Activated CD8-positive, alpha-beta memory T cell treated with anti-CD3 and anti-CD28 coated beads, Interleukin-2, amount 50 U/mL, for 1 hour (primary cell): ENCODE data around the gene FAF1.
"Not testable (repeated sequence)": the region's sequence is repeated elsewhere in the genome, so short reads cannot be mapped to it uniquely, and the experiment has no call there.

ENCODE experiments used
- DNase-seq: peaks from one replicate; pipeline ENCODE4 v3.0.0-alpha.2; 2020; ENCODE audit errors: extremely low read depth

The FAF1 gene

DNA sequence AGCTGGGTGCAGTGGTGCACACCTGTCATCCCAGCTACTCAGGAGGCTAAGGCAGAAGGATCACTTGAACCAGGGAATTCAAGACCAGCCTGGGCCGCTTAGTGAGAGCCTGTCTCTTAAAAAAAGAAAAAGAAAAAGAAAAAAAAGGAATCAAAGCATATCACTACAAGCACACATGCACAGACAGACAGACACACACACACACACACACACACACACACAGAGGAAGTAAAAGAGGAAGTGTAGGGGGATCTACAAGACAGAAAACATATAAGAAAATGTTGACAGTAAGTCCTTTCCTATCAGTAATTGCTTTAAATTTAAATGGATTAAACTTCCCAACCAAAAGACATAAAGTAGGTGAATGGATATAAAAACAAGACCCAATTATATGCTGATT lies 180.3 kb downstream of the FAF1 start:
- DNase-seq: no peak

DNA sequence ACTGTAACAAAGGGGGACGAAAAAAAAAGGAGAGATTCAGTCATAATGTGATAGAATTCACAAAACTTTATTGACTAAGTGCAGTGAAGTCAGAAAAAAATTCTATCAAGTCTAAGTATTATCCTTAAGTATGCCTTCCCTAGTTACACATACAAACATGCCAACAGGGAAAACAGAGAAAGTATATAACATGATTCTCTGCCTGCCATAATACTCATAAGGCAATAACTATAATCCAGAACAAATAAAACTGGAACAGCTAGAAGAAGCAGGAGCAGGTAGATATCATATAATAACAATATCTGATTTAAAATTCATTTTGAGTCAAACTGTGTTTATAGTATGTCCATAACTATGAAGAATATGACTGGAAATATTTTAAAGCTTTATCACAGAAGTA lies 184.3 kb downstream of the FAF1 start:
- no peak for DNase-seq

DNA sequence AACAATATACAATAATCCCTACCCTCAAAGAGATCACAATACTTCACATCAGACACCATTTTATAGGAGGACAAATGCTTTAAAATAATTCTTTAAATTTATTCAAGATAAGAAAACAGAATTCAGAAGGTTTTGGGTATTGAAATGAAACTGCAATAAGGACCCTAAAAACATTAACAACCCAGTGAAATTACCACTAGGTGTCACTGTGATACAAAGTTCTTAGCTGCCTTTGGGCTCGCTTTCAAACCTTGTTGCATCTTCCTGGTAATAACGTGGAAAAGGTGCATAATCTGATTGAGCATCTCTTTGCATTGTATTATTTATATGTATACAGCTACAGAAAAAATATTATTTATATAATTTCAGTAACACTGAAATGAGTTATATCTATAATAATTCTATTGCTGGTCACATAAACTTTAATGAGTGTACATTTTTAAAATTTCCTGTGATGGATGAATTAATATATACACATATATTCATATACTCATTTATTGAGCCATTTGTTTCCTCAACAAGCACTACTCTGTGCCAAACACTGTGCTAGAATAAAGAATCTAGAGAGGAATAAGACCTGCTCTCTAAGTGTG lies 185.2 kb downstream of the FAF1 start:
- DNase-seq: peak; percentile 0

DNA sequence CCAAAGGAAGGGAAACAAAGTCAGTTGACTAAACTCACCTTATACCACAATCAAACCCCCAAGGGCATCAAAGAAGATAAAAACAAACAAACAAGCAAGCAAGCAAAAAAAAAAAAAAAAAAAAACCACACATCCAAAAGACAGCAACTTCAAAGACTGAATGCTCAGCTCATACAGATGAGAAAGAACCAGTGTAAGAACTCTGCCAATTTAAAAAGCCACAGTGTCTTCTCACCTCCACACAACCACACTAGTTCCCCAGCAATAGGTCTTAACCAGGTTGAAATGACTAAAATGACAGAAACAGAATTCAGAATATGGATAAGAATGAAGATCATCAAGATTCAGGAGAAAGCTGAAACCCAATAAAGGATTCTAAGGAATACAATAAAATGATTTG lies 193.4 kb downstream of the FAF1 start:
- DNase-seq: no peak

DNA sequence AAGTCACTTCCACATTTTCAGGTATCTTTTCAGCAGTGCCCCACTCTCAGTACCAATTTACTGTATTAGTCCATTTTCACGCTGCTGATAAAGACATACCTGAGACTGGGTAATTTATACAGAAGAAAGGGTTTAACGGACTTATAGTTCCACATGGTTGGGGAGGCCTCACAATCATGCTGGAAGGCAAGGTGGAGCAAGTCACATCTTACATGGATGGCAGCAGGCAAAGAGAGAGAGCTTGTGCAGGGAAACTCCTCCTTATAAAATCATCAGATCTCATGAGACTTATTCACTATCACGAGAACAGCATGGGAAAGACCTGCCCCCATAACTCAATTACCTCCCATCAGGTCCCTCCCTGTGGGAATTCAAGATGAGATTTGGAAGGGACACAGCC lies 203.5 kb downstream of the FAF1 start:
- not testable (repeated sequence) for DNase-seq

DNA sequence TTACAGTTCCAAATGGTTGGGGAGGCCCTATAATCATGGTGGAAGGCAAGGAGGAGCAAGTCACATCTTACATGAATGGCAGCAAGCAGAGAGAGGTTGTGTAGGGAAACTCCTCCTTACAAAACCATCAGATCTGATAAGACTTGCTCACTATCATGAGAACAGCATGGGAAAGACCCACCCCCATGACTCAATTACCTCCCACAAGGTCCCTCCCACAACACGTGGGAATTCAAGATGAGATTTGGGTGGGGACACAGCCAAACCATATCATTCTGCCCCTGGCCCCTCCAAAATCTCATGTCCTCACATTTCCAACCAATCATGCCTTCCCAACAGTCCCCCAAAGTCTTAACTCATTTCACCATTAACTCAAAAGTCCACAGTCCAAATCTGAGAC lies 205.3 kb downstream of the FAF1 start:
- DNase-seq: not testable (repeated sequence)

DNA sequence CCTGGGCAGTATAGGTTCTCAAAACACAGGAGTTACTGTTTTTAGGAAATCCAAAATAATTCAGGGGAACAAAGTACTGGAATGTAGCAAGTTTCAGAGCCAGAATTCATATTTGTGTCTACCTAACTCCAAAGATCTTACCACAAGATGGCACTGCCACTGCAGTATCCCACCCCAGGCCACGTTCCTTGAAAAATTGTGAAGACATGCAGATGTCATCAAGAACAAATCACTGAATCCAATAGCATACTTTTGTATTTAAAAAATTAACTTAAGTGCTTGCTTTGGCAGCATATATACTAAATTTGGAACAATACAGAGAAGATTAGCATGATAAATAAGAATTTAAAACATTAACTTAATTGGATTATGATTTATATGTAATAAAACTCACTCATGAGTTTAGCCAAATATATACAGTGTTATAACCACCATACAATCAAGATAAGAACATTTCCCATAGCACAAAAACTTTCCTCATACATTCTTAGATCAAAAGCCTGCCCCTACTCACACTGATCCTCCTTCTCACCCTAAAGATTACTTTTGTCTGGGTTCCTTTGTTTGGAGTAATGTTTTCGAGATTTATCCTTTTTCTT lies 209.9 kb downstream of the FAF1 start:
- no peak for DNase-seq

DNA sequence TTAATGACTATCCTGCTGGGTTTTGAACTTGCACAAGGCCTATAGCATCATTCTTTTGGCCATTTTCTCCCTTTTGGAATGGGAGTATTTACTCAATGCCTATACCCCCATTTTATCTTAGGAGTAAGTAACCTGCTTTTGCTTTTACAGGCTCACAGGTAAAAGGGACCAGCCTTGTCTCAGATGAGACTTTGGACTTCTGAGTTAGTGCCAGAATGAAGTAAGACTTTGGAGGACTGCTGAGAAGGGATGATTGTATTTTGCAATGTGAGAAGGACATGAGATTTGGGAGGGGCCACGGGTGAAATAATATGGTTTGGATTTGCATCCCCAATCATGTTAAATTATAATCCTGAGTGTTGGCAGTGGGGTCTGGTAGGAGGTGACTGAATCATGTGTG lies 212.7 kb downstream of the FAF1 start:
- no peak for DNase-seq

DNA sequence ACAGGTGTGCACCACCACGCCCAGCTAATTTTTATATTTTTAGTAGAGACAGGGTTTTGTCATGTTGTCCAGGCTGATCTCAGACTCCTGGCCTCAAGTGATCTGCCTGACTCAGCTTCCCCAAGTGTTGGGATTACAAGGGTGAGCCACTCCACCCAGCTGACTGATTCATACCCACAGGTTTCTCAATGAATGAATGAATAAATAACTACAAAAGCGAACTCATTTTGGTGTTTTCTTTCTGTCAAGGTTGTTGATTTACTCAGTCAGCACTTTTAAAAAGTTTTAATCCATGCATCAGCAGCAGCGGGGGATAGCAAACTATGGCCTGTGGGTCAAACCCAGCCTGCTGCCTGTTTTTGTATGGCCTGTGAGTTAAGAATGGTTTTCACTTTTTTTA lies 217.5 kb downstream of the FAF1 start:
- DNase-seq: no peak

DNA sequence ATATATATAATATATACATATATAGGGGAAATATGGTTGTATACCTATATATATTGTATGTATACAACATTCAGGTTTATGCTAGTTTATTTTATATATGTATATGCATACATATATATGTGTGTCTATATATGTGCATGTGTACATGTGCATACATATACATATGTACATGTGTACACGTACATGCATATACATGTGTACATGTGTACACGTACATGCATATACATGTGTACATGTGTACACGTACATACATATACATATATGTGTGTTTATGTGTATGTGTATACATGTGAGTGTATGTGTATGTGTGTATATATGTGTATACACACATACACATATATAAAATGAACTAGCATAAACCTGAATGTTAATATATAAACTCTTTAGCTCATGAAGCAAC lies 220.9 kb downstream of the FAF1 start:
- no peak for DNase-seq

DNA sequence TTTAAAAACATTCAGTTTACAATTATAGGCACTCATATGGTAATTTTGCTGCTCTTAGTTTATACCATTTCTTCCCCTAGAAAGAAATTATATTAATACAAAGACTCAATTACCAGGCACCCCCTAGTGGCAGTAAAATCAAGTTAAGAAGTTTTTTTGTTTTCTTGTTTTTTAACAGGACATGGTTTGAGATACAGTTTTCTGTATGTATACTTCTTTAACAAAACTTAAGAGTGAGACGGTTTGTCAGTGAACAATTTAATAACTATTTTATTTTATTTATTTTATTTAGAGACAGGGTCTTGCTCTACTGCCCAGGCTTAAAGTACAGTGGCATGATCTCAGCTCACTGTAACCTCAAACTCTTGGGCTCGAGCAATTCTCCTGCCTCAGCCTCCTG lies 224.6 kb downstream of the FAF1 start:
- no peak for DNase-seq

DNA sequence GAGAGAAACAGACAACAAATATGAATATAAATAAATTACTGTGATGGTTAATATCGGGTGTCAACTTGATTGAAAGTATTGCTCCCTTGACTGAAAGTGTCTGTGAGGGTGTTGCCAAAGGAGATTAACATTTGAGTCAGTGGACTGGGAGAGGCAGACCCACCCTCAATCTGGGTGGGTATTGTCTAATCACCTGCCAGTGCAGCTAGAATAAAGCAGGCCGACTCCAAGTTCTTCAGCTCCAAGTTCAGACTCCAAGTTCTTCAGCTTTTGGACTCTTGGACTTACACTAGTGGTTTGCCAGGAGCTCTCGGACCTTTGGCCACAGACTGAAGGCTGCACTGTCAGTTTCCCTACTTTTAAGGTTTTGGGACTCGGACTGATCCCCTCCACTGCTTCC lies 232.5 kb downstream of the FAF1 start:
- DNase-seq: not testable (repeated sequence)

DNA sequence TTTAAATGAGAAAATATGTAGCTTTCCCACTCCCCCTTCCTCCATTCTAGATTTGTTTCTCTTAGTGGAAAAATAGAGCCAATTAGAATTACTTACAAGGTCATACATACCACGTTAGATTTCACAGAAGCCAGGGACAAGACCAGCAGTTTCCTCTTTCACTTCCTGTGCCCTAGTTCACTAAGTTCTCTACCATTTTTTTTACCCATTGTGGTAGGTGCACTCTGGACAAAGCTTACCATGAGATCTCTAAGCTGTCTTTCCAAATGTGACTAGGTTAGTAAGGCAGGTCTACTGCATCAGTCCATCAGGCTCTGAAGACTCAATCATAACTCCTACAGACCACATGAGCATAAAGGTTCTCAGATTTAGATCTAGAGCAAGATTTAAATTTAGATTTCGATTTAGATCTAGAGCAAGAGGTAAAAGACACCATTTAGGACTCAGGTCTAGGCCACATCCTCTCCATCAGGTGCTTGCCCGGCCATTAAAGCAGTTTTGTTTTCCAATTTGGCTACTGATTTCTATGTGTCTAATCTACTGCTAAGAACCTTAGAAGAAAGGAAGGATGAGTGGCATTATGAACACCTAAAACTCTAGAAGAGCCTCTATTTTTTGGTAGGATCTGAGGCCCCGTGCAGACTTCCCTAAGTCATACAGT lies 235.3 kb downstream of the FAF1 start:
- DNase-seq: no peak

DNA sequence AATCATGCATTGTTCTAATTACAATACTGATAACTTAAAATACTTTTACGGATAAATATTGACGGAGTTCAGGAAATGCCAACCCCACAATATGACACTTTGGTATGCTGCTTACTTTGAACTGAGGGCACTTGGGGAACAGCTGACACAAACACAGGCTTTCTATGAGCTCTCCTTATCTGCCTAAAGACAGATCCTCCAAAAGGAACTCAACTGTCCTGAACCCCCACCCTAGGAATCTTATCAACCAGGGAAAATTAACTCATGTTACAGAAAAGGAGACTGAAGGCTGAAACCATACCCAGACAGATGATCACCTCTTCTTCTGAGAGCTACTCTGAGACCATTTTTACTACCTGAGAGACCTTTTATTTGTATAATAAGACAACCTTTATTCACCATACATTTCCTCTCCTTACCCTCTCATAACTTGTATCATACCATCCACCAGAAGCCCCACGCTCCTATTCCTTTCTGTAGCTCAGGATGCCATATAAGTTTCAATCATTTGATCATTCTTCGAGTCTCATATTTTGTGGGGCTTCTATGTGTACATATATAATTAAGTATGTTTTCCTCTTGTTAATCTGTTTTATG lies 239.5 kb downstream of the FAF1 start:
- DNase-seq: no peak

DNA sequence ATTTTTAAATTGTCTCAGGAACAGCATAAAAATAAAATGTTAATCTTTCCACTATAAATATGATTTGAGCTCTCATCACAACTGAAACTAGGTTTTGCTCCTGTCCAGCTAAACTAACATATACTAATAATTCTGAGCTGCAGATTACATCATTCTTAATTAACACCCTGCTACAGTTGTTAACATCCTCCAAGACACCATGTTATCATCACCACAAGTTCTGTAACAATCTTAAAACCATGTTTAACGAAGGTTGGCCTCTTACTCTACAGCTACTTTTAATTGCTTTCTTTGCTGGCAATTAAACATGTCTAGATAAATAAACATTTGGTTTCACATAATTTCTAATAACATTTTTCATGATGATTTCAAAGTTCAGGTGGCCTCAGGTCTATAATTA lies 240.9 kb downstream of the FAF1 start:
- DNase-seq: no peak

DNA sequence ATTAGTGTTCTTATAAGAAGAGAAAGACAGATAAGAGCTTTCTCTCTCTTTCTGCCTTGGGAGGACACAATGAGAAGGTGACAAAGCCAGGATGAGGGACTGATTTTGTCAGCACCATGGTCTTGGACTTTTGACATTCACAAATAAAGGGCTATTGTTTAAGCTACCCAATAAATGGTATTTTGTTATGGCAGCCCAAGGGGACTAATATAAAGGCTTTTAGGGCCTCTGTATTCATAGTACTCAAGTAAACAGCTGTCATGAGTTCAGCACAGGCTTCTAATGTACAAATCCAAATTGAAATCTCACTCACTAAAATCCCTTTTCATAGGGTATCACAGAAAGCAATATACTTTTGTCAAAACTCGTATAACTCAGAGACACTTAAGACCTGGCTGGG lies 242.7 kb downstream of the FAF1 start:
- DNase-seq: no peak

DNA sequence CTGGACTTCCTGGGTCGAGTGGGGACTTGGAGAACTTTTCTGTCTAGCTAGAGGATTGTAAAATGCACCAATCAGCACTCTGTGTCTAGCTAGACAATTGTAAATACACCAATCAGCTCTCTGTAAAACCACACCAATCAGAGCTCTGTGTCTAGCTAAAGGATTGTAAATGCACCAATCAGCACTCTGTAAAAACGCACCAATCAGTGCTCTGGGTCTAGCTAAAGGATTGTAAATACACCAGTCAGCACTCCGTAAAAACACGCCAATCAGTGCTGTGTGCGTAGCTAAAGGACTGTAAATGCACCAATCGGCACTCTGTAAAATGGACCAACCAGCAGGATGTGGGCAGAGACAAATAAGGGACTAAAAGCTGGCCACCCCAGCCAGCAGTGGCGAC lies 243.6 kb downstream of the FAF1 start:
- DNase-seq: not testable (repeated sequence)

DNA sequence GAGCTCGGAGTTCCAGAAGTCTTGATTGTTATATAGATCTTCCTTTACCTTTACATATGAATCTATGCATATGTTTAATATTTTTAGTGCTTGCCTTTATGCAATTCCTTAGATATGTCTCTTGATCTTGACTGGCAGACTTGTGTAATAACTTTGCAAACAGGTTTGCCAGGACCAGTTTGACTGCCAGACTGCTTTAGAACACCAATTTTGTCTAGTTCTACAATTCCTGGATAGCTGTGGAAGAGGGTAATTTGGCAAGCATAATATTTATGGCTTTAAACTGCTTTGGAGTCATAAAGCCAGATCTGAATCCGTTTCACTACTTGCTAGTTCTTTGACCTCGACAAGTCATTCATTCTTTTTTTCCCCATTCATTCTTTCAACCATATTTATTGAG lies 250.0 kb downstream of the FAF1 start:
- no peak for DNase-seq

DNA sequence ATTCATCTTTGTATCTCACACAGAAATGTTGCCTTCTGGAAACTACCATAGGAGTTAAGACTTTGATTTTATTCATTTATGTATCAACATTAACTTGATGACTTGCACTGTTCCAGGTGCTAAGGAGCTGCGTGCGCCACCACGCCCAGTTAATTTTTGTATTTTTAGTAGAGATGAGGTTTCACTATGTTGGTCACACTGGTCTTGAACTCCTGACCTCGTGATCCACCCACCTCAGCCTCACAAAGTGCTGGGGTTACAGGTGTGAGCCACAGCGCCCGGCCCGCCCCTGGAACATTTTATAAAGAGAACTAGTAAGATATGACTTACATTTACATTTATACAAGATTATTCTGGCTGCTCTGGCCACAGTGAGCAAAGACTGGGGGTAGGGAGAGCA lies 252.2 kb downstream of the FAF1 start:
- DNase-seq: no peak

DNA sequence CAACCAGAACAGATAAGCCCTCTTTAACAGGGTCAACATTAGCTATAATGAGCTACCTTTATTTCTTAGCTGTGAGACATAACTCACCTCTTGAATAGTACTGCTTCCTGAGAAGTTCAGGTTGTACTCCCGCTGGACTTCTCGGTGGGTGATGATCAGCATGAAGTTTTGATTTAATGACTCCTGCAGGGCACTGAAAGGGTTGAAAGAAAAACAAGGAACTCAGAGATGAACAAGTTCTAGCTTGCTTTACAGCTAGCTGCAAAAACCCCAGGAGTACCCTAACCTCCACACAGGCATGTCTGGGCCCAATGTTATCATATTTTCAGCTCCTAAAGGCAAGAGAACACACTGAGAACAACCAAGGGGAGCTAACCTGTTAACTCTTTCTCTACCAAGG lies 254.4 kb downstream of the FAF1 start:
- DNase-seq: no peak

DNA sequence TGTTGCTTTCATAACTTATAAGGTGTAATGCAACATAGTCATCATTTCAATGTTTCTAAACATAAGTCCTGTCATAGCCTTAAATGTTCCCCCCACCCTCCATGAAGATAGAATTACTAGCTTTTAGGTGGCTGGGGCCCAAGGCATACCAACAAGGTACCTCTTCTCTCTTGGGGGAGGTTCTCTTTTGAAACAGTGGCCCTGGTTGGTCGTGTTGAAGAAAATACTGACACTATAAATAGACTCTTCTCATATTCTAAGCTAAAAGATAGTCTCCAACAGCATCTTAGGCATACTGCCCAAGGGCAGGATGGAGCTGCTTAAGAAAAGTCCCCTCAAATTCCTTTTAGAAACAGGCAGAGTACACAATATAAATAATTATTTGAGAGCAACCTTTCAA lies 255.0 kb downstream of the FAF1 start:
- DNase-seq: no peak

DNA sequence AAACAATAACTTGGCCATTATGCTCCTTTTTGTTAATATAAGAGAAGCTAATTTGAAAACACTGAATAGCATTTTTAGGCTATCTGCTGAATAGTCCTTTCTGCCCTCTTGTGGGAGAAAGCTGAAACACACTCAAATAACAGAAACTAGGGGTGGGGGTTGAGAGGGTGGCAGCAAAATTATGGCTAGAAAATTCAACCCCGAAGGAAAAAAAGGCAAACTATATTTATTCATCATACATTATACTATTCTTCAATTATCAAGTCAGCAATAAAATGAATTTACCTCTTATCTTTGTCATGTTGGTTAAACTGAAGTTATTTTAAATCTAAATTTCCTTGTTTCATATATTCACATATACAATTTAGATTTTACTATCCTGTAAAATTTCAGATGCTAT lies 255.9 kb downstream of the FAF1 start:
- DNase-seq: no peak

DNA sequence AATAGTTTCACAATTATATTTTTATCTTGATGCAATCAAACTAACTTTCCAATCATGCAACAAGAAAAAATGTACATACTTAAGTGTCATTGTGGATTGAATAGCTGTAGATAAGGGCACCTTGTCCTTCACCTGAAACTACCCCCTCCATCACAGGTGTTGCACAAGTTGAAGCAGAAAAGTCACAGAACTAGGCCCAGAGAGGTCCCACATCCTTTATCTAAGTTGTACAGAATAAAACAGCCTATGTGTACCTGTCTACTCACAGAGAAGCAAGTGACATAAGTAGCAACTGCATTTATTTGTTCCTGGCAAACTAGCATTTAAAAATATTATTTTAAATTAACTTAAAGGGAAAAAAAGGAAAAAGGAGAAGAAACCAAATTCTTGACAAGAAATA lies 256.8 kb downstream of the FAF1 start:
- no peak for DNase-seq
